GM15510 (cell line): Measurements from ENCODE around the gene SLCO2A1.

Experiments
- POLR2A ChIP-seq: IDR thresholded peaks from 3 replicates; pipeline ENCODE4 v1.6.1; 2011; ENCODE audit warnings: borderline replicate concordance; ENCODE audit not compliant: insufficient read length; ENCODE audit errors: extremely low read depth

The SLCO2A1 gene

DNA sequence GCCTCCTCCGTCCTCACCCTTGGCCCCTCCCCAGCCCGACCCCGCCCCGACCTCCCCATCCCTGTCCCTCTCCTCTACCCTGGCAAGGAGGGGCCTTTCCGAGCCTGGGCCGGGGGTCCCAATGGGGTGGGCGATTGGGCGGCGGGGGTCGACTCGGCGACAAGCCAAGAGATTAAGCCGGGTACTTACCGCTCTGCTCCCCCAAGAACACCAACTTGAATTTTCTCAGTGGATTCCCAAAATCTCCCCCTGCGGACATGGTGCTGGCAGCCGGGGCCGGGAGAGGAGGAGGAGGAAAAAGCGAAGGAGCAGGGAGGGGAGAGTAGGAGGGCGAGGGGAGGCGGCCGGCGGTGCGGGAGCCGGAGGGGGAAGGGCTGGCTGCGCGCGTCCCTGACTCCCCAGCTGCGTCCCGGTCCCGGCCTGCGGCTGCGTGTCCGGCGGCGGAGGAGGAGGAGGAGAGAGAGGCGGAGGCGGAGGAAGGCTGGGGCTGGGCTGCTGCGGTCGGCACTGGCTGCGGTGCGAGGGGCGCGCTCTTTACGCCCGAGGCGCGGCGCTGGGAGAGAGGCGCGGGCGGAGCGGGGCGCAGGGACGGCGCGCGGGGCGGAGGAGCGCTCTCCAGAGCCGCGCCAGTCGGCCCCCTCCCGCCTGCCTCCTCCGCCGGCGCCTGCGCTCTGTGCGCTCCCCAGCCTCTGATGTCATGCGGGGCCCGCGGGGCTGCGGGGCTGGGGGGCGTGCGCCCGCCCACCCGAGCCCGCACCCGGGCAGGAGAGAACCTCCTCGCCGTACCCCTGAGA, 134.3 kb downstream of the SLCO2A1 start, which contains the start of gene RAB6B:
Gene RAB6B, minus strand, starts transcription at position 675 of the 794 bp plus-strand sequence. Its CDS starts 416 bp downstream, at position 259.
- no peak for TF ChIP-seq POLR2A

DNA sequence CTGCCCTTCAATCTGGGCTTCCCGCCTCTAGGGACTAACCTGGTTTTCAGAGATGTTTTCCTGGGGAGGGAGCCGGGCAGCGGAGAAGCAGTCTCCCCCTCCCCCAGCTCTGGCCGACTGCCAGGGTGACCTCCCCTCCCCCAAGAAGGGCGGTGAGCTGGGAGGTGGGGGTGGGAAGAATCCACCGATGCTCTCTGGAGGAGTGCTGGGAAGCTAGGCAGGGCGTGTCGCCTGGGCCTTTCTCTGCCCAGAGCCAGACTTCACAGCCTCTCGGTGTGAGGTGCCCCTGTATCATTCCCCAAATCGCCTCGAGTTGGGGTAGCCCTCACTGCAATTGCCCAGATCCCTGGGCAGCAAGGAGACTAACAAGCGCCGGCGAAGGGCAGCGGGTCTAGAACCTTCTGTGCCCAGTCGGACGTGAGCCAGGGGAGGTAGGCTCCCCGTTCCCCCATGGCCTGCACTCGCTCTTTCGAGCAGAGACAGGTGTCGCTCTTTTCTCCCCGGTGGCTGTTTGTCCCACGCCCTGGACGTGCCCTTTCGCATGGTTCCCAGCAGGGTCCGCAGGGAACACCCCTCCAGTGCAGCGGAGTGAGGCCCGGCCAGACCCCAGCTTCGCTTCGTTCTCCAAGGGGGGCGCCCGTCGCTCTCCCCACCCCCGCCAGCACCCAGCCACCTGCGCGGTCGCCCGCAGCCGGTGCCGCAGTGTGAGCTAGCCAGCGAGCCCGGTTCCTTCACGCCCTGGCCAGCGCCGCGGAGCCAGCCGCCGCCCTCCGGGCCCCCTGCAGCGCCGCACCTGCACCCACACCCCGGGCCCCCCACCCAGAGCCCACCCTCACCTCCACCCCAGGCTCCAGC, 135.1 kb downstream of the SLCO2A1 start:
- TF ChIP-seq POLR2A: no peak

GRCh38 chr3:133893683-133894352, 135.9 kb downstream of the SLCO2A1 start:
- no peak for TF ChIP-seq POLR2A

- no peak for TF ChIP-seq POLR2A
Observed at GRCh38 chr3:133892541-133893231, 137.0 kb downstream of the SLCO2A1 start.

DNA sequence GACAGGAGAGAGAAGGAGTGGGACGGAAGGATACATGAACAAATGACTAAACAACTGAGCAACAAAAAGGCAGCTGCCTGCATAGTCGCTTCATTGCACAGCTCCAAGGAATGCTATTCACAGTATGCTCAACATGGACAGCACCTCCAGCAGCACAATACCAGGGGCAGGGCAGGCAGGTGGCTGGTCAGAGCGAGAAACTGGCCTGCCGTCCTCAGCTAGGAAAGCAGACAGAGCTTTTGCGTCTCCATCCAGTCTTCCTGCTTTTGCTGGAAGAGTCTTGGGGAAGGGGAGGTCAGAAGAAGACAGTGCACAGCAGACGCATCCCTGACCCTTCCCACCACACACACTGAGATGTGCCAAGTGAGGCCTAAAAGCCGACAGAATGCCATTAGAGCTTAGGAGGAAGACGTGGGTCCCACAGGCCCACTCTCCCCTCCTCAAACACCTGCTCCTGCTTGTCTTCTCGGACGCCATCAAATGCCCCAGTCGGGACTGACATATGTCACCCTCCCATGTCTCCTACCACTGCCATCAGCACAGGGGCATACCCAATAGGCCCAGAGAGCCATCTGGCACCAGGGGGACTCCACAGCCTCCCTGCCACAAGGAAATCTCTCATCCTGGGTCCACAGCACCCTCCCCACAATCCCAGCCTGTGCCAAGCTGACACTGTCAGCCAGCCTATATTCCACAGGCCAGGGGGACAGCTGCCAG, 137.9 kb downstream of the SLCO2A1 start:
- TF ChIP-seq POLR2A: no peak

DNA sequence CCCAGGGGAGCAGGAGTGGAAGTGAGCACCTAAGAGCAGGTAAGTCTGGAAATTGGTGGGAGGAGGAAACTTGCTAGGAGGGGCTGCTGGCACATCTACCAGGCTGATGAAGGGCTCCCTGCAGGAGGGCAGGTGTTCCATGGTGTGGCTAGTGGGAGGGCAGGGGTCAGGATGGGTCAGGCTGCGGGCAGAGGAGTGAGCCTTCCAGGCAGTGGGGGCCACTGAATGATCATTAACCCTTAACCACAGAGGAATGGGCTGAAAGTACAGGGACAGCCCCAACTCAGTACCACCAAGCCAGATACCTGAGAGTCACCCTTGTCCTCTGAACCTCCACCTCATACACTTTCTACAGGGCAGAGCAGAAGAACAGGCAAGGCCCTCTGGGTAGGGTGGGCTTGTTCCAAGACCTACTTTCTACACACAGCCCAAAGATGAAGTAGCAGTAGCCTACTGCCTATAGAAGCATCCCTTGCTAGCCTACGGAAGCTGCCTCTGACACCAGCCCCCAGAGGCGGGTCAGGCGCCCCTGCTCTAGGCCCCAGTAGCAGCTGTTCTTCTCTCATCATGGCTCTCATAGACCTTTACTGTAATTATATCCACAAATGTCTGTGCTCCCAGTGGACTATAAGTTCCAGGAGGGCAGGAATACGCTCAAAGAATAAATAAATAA, 138.6 kb downstream of the SLCO2A1 start:
- no peak for TF ChIP-seq POLR2A

- TF ChIP-seq POLR2A: no peak
Observed at GRCh38 chr3:133890037-133890436, 139.7 kb downstream of the SLCO2A1 start.

DNA sequence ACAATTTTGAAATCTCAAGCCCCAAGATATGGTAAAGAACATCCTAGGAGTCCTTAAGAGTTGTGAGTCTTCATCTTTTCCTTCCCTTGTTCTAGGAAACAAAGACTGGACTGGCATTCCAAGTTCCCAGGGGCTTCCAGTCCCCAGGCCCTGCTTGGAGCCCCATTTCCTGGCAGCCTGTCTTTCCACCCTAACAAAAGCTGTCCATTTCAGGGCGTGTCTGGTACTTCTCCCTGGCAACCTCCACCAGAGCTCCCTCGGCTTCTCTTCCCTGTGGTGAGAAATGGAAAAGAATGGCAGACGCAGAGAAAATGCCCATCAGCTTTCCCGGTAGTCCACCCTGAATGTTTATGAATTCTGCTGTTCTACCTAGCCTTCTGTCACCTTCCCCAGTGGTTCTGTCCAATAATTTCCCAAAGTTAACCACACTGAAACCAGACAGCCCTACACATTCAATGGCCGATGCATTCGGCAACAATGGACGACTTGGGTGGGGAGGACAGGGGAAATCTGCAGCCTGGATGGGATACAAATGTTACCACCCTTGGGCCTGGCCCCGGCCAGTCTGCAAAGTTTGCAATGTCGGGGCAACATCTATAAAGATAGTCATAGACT, 140.9 kb downstream of the SLCO2A1 start:
- no peak for TF ChIP-seq POLR2A

DNA sequence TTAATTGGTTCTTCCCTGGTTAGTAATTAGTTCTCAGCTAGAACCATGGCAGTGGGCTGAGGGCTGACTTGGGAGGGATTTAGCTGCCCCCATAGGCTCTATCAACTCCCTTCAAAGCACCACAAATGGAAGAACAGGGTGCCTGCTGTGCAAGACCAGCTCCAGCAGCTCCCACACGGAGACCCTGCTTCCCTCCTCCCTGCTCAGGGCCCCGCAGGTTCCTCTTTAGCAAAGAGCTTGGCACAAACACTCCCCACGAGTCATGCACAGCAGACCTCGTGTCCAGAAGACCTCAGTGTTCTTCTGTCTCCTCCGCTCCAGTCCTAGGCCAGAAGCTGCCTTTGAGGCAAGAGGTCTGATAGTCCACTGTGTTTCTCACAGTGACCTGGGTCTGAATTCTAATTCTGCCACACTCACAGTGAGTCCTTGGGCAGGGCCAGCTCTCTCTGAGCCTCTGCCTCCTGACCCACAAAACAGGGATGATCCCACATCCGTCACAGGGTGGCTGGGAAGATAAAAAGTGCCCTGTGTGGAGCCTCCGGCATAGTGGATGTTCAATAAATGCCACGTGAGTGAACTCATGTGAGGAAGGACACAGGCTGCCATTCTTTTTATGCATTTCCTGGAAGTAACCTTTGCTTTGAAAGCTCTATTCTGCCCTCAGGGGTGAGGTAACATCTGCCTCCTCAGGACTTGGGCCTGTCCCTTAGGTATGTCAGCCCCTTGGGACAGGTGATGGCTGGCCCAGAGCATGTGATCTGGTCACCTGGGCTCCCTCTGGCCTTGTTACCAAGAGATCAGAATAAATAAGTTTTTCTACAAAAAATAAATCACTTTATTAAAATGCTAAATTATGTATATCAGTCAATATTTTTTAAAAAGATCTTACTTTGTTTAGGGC, 141.7 kb downstream of the SLCO2A1 start:
- TF ChIP-seq POLR2A: no peak

GRCh38 chr3:133887074-133887802, 142.5 kb downstream of the SLCO2A1 start:
- no peak for TF ChIP-seq POLR2A

DNA sequence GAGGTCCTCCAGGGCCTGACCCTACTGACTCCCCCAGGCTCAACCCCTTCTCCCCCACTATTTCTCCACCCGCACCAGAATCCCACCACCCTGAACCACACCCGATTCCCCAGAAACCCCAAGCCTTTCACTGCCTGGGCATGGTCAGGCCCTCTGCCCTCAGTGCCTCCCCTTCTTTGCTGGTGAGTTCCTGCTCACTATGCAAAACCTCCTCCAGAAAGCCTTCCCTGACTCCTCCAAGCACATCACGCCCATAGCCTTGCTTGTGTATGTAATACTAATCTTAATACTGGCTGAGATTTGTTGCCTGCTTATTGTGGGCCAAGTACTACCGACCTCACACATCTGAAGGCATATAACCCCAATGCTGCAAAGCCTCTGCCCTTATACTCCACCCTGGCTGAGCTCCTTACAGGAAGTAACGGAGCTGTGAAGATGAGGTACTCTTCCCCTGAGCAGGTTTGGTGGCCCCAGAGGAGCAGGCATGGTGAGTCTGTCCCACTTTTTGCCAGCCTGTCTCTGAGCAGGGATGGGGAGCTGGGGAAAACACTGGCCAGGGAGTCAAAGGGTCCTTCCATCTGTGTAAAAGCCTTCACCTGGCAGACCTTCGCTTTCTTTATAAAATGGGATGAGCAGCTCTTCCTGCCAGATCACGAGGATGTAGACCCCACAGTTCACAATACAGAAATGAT, 143.5 kb downstream of the SLCO2A1 start:
- TF ChIP-seq POLR2A: no peak
